ENCODE data around the gene HES6.

DNA sequence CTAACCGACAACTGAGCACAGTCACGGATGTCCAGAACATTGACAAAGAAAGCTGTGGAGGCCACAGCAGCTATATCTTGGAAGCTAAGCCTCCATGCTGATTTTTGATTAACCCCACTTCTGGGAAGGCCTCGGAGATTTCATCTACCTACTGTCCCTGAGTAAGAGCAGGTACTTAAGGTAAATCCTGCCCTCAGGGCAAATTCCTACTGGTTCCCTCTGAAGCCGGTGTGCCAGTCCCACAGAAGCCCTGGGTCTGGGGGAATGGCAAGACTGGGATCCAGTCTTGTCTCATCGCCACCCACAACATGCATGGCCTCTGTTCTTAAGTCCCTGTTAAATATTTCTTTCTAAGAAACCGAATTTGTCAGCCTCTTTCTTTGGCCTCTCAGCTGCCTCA, 29.9 kb upstream of the HES6 start:
- TF ChIP-seq, protein P1, sequence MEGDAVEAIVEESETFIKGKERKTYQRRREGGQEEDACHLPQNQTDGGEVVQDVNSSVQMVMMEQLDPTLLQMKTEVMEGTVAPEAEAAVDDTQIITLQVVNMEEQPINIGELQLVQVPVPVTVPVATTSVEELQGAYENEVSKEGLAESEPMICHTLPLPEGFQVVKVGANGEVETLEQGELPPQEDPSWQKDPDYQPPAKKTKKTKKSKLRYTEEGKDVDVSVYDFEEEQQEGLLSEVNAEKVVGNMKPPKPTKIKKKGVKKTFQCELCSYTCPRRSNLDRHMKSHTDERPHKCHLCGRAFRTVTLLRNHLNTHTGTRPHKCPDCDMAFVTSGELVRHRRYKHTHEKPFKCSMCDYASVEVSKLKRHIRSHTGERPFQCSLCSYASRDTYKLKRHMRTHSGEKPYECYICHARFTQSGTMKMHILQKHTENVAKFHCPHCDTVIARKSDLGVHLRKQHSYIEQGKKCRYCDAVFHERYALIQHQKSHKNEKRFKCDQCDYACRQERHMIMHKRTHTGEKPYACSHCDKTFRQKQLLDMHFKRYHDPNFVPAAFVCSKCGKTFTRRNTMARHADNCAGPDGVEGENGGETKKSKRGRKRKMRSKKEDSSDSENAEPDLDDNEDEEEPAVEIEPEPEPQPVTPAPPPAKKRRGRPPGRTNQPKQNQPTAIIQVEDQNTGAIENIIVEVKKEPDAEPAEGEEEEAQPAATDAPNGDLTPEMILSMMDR (conservative IDR thresholded peaks at IDR 0.05; ENCODE audit: low read length), result no peak
- TF ChIP-seq EZH2phosphoT487 (IDR thresholded peaks at IDR 0.05; ENCODE audit: borderline replicate concordance), result no peak

Data from Loucy (cell line).